Stomach (tissue), 9 donors: ENCODE results near the gene LIPA. TPM values are rescaled to one million over a fixed set of nuclear protein-coding genes. Genes with fewer than 3 reads are reported as not detected.

Experiments used
- DNase-seq, 2 donors: peaks; one replicate each; pipeline versions ENCODE4 v3.0.0 to v3.0.0-alpha.2; 2013 to 2019
- H3K27ac ChIP-seq, 5 donors: fragments of 200-600 bp in 4 of 5; sonication (generic) in 4 of 5; one replicate each; pipeline ENCODE4 v1.5.1; 2013 to 2019; ENCODE audit warnings: mild to moderate bottlenecking in 1 of 5, moderate library complexity in 1 of 5
- H3K27me3 ChIP-seq, 3 donors: fragments of 200-600 bp; sonication (generic); one replicate each; pipeline ENCODE4 v1.5.1; 2017 to 2019; ENCODE audit warnings: mixed run types in 1 of 3
- H3K36me3 ChIP-seq, 4 donors: fragments of 200-600 bp; sonication (generic); 1 replicate in 3 of 4; 2 replicates in 1 of 4; pipeline ENCODE4 v1.5.1; 2016 to 2019
- H3K4me1 ChIP-seq, 4 donors: fragments of 200-600 bp; sonication (generic); one replicate each; pipeline ENCODE4 v1.5.1; 2016 to 2019
- H3K4me3 ChIP-seq, 4 donors: fragments of 200-600 bp; sonication (generic) in 3 of 4; one replicate each; pipeline ENCODE4 v1.5.1; 2016 to 2019; ENCODE audit warnings: mild to moderate bottlenecking in 1 of 4
- H3K9me3 ChIP-seq, 4 donors: fragments of 200-600 bp; sonication (generic); one replicate each; pipeline ENCODE4 v1.5.1; 2016 to 2019
- CTCF ChIP-seq, 7 experiments: fragments of 450-650 bp in 4 of 7; fragments of 200-600 bp in 3 of 7; sonication (generic) in 3 of 7; IDR thresholded peaks; one replicate each; pipeline ENCODE4 v1.5.1; 2016 to 2019; ENCODE audit warnings: antibody characterized with exemption in 7 of 7, control low read depth in 2 of 7, mild to moderate bottlenecking in 1 of 7
- EP300 ChIP-seq: sonication (generic); formaldehyde crosslinking; IDR thresholded peaks from one replicate; pipeline ENCODE4 v1.6.1; 2017; ENCODE audit warnings: antibody characterized with exemption
- POLR2A ChIP-seq, 4 donors: fragments of 450-650 bp; IDR thresholded peaks; one replicate each; pipeline ENCODE4 v1.6.1; 2016; ENCODE audit warnings: antibody characterized with exemption in 4 of 4, control low read depth in 2 of 4, mild to moderate bottlenecking in 1 of 4, moderate library complexity in 1 of 4
- POLR2AphosphoS5 ChIP-seq, 3 donors: sonication (generic); formaldehyde crosslinking; IDR thresholded peaks; one replicate each; pipeline ENCODE4 v1.6.1; 2016; ENCODE audit warnings: antibody characterized with exemption in 3 of 3
- WGBS, 5 donors: extraction: QIAGEN DNeasy Blood & Tissue Kit in 3 of 5; methylation state at CpG; one replicate each; pipeline versions ENCODE4 v1.1.5 to v1.1.7; 2013 to 2018; 5-methylcytosine and 5-hydroxymethylcytosine counted together
- intact Hi-C: fragments of 100-400 bp; cut with DNase I; formaldehyde crosslinking; loops from one replicate; pipeline ENCODE4 v1.15.1; 2023; ENCODE audit warnings: low total_unique reads
- polyA plus RNA-seq, 3 donors: library from polyadenylated mRNA; stranded (reverse); fragments of 200-250 nt; gene quantifications; one replicate each; pipeline ENCODE4 v1.2.3, GENCODE V29; 2013
- total RNA-seq, 5 donors: library from RNA; depleted of rRNA; stranded (reverse); fragments of >200 nt; gene quantifications; one replicate each; pipeline versions ENCODE4 v1.1.0 to v1.2.3, GENCODE V29; 2014 to 2016
- donor health status: healthy with polysubstance abuse.
- donor health status: Bipolar disorder and iron deficiency.
- donor health status: healthy.

LIPA gene
- total and polyA plus RNA-seq, 8 donors, result 1.8 to 65.9 (median 13.0) TPM

DNA sequence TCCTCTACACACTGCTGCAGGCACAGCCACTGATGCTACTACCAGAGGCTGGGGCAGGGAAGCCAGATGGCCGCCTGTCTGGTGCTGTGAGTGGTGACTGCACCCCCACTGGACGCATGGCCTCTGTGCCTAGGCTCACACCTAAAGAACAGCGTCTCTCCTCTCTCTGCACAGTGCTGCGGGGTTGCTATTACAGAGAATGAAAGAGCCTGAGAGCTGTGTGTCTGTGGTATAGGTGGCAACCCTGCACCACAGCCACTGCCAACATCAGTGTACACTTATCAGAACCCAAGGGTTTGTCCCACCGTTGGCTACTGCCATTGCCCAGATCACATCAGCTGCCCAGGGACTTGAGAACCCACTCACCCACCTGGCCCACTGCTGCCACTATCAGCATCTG lies 46.2 kb upstream of the LIPA start:
- intact Hi-C loops, result no loop called here
- no peak for DNase-seq

GRCh38 chr10:89297356-89297755 lies 45.8 kb upstream of the LIPA start:
- intact Hi-C loops, result no loop called here
- Histone ChIP-seq H3K9me3 (no peaks in the 10 kb centered on the region), H3K27me3 (no peaks in the 10 kb centered on the region), H3K36me3 (no peaks in the 10 kb centered on the region), H3K4me1 (peaks cover 8 to 37% (median 14%) of the 10 kb centered on the region in 4 donors), H3K4me3 (no peak overlapping the region), H3K27ac (peak overlapping the region in 1 of 5 donors; percentile 67)
- no peak for TF ChIP-seq POLR2AphosphoS5 (IDR thresholded peaks at IDR 0.05)
- TF ChIP-seq CTCF (IDR thresholded peaks at IDR 0.05), result no peak
- no peak for TF ChIP-seq EP300
- TF ChIP-seq POLR2A (IDR thresholded peaks at IDR 0.05), result no peak
- no peak for DNase-seq
- 95 to 100% (median 97%) methylated on average over 4 of the region's 4 CpGs for WGBS, 5 donors

More for the DNA sequence above, 46.2 kb upstream of the LIPA start:
- no peaks in the 10 kb centered on the region for H3K27me3 ChIP-seq
- H3K4me3 ChIP-seq, result no peak overlapping the region
- peaks cover 8 to 41% (median 18%) of the 10 kb centered on the region in 4 donors for H3K4me1 ChIP-seq
- H3K27ac ChIP-seq, result no peak overlapping the region
- 90 to 98% (median 94%) methylated on average over 4 to 5 of the region's 5 CpGs for whole genome bisulfite sequencing, 5 donors
- no peak for TF ChIP-seq POLR2A (IDR thresholded peaks at IDR 0.05)
- no peak for TF ChIP-seq EP300
- TF ChIP-seq POLR2AphosphoS5 (IDR thresholded peaks at IDR 0.05), result no peak
- TF ChIP-seq CTCF (IDR thresholded peaks at IDR 0.05), result no peak
- no peaks in the 10 kb centered on the region for H3K9me3 ChIP-seq
- H3K36me3 ChIP-seq, result no peaks in the 10 kb centered on the region

- no peaks in the 10 kb centered on the region for H3K27me3 ChIP-seq
- intact Hi-C loops, result no loop called here
- H3K36me3 ChIP-seq, result no peaks in the 10 kb centered on the region
- WGBS, 5 donors, result 56 to 77% (median 65%) methylated on average over 5 of the region's 5 CpGs
- H3K4me3 ChIP-seq, result no peak overlapping the region
- H3K9me3 ChIP-seq, result no peaks in the 10 kb centered on the region
- H3K4me1 ChIP-seq, result peaks cover 5 to 30% (median 10%) of the 10 kb centered on the region in 4 donors
- no peak for TF ChIP-seq POLR2A (IDR thresholded peaks at IDR 0.05)
- no peak for TF ChIP-seq EP300
- TF ChIP-seq POLR2AphosphoS5 (IDR thresholded peaks at IDR 0.05), result peak in 1 of 3 donors; percentile 18
- peak overlapping the region in 4 of 5 donors; percentile 38 to 83 (median 71) for H3K27ac ChIP-seq
- peak in 1 of 2 donors; percentile 40 for DNase-seq
These were observed 44.7 kb upstream of the LIPA start for GRCh38 chr10:89296220-89296648.

DNA sequence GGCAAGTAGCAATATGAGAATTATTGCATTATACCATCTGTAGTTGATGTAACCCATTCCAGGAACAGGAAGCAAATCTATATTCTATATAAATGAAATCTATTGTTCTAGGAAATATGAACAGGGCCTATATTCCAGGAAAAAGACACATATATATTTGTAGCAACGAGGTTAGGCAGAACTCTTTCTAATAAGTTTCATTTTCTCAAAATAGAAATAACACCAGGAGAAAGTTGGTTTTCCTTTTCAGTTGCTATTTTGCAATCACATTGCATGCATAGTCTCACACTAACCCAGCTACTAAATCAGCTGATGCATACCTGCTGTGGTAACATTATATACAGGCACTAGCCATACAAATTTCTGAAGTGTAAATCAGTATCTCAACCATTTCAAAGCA lies 44.0 kb upstream of the LIPA start:
- intact Hi-C loops, result no loop called here
- peak overlapping the region in 3 of 5 donors; percentile 67 to 83 (median 75) for H3K27ac ChIP-seq
- 40 to 67% (median 55%) methylated on average over 1 of the region's 1 CpG for WGBS, 5 donors

More for the DNA sequence above, 44.0 kb upstream of the LIPA start:
- Histone ChIP-seq H3K4me3 (no peak overlapping the region), H3K27me3 (no peaks in the 10 kb centered on the region), H3K4me1 (peaks cover 0 to 24% (median 5%) of the 10 kb centered on the region in 4 donors), H3K9me3 (no peaks in the 10 kb centered on the region), H3K36me3 (no peaks in the 10 kb centered on the region)
- TF ChIP-seq POLR2AphosphoS5 (IDR thresholded peaks at IDR 0.05) (peak in 1 of 3 donors; percentile 40), CTCF (IDR thresholded peaks at IDR 0.05) (no peak), EP300 (no peak), POLR2A (IDR thresholded peaks at IDR 0.05) (no peak)
- DNase-seq, result no peak
